ENCODE measurements around the gene MID1IP1. TPM values are rescaled to one million over a fixed set of nuclear protein-coding genes. Genes with fewer than 3 reads are reported as not detected.
A peak's percentile ranks its signal among the peaks of the same experiment; 100 is the strongest.

The MID1IP1 gene
- total and polyA plus RNA-seq, 2 of the 8 experiments (the other 6 are each of a cell fraction or from before 2014, with no cell fraction given), result 118 to 128 TPM

DNA sequence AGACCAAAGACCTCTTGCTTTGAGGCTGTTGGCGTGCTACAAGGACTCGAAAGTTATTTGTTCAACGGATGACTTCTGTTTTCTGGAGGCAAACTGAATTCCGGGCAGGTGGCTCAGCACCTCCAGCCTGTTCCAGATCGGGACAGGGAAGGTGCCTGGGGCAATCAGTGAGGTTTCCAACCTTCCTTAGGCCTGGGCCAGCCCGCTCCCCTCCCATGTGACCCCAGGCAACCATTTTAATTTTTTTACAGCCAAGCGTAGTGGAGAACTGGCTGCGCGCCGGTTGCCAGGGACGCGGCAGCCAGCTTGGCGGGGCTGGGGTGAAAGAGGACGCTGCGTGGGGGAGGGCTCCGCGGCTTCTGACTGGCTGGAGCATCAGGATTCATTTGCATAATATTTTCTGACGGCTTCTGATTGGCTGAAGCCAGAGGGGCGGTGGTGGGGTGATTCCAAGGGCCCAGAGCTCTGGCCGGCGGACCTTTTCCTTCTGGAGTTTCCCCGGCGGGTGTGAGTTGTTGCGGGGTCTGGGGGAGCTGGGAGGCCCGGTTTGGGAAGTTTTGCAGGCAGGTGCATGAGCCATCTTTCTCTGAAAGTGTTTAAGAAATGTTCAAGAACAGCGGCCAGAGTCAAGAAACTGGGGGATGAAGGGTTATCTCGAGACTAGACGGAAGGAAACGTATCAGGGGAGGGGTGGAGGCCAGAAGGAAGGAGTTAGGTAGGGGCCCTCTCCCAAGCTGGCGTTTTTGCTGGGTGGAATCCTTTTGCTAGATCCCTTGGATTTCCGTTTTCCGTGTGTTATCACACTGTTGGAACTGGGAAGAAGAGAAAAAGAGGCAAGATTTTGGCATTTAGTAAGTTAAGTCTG is at the start of gene MID1IP1 (continued):
- TF ChIP-seq ZNF274 (IDR thresholded peaks at IDR 0.05; ENCODE audit: borderline replicate concordance, extremely low read depth, low read length) (no peak), RAD21 (IDR thresholded peaks at IDR 0.05 in 1 of 2, conservative IDR thresholded peaks at IDR 0.05 in 1 of 2; ENCODE audit: low read depth in 2 of 2, low read length in 2 of 2) (no peak), RNF2 (IDR thresholded peaks at IDR 0.05; ENCODE audit: borderline replicate concordance, low read depth, low read length, missing control alignments, poor library complexity, severe bottlenecking) (no peak), SP1 (IDR thresholded peaks at IDR 0.05; ENCODE audit: low read depth, low read length) (peak; percentile 65; the same call in 1 of the 2 replicates), EGR1 (IDR thresholded peaks at IDR 0.05; ENCODE audit: borderline replicate concordance, low read depth, low read length) (no peak), BCL11A (IDR thresholded peaks at IDR 0.05; ENCODE audit: low read depth in 2 of 2, low read length in 2 of 2) (no peak), MAFK (IDR thresholded peaks at IDR 0.05; ENCODE audit: low read depth, low read length) (no peak), SP4 (IDR thresholded peaks at IDR 0.05; ENCODE audit: low read length) (no peak), TCF12 (IDR thresholded peaks at IDR 0.05; ENCODE audit: low read depth, low read length) (no peak), SP2 (IDR thresholded peaks at IDR 0.05; ENCODE audit: low read length) (no peak), FOSL1 (IDR thresholded peaks at IDR 0.05; ENCODE audit: insufficient read depth, low read depth, low read length) (no peak), TAF1 (IDR thresholded peaks at IDR 0.05; ENCODE audit: low read depth, low read length) (peak; percentile 94), POU5F1 (IDR thresholded peaks at IDR 0.05; ENCODE audit: low read depth, low read length) (no peak), GTF2F1 (IDR thresholded peaks at IDR 0.05; ENCODE audit: borderline replicate concordance, low read depth, low read length) (no peak; the same call in 1 of the 2 replicates), JUND (IDR thresholded peaks at IDR 0.05; ENCODE audit: low read length) (no peak), SIN3A (conservative IDR thresholded peaks at IDR 0.05 in 1 of 2, IDR thresholded peaks at IDR 0.05 in 1 of 2; ENCODE audit: low read depth in 1 of 2, low read length in 2 of 2) (peak; percentile 69 to 72; a peak in 1 of 4 replicates), TAF7 (optimal IDR thresholded peaks at IDR 0.05; ENCODE audit: borderline replicate concordance, low read depth, low read length) (peak; percentile 94), TEAD4 (IDR thresholded peaks at IDR 0.05; ENCODE audit: low read depth, low read length) (no peak), POLR2A (IDR thresholded peaks at IDR 0.05; ENCODE audit: control extremely low read depth in 1 of 2, low read depth in 2 of 2, low read length in 2 of 2) (peak; percentile 47 to 82), SRF (IDR thresholded peaks at IDR 0.05; ENCODE audit: low read depth, low read length) (no peak), EZH2 (IDR thresholded peaks at IDR 0.05; ENCODE audit: low read depth, low read length, severe bottlenecking) (no peak), TBP (IDR thresholded peaks at IDR 0.05; ENCODE audit: low read depth, low read length) (peak; percentile 93), YY1 (IDR thresholded peaks at IDR 0.05; ENCODE audit: low read depth, low read length) (peak; percentile 83)
- TF ChIP-seq, protein P1, sequence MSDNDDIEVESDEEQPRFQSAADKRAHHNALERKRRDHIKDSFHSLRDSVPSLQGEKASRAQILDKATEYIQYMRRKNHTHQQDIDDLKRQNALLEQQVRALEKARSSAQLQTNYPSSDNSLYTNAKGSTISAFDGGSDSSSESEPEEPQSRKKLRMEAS (IDR thresholded peaks at IDR 0.05), result no peak; the same call in 1 of the 2 replicates
